Loucy (cell line): ENCODE measurements around the gene PTPRZ1.

Experiments used
- H2AFZ ChIP-seq: fragments of 200-600 bp; sonication (generic); 2 replicates; pipeline ENCODE4 v1.6.0; 2016; ENCODE audit warnings: antibody characterized with exemption, mild to moderate bottlenecking, low read length, moderate library complexity
- H3F3A ChIP-seq: fragments of 200-600 bp; 2 replicates; pipeline ENCODE4 v1.6.0; 2016; ENCODE audit warnings: antibody characterized with exemption, low read depth, mild to moderate bottlenecking
- H3K27me3 ChIP-seq: fragments of 200-600 bp; sonication (generic); 2 replicates; pipeline ENCODE4 v1.6.1; 2014; ENCODE audit warnings: low read length, mild to moderate bottlenecking; ENCODE audit not compliant: insufficient read depth, poor library complexity, severe bottlenecking
- H3K36me3 ChIP-seq: fragments of 200-600 bp; sonication (generic); 2 replicates; pipeline ENCODE4 v1.6.1; 2016; ENCODE audit warnings: low read length; ENCODE audit not compliant: insufficient read depth
- H3K4me1 ChIP-seq: fragments of 200-600 bp; sonication (generic); 2 replicates; pipeline ENCODE4 v1.5.1; 2014; ENCODE audit warnings: low read length, mild to moderate bottlenecking; ENCODE audit not compliant: insufficient read depth, poor library complexity, severe bottlenecking
- H3K4me2 ChIP-seq: fragments of 200-600 bp; sonication (generic); 2 replicates; pipeline ENCODE4 v1.6.0; 2014; ENCODE audit warnings: antibody characterized with exemption, low read length, low read depth, mild to moderate bottlenecking; ENCODE audit not compliant: poor library complexity, severe bottlenecking
- H3K4me3 ChIP-seq: fragments of 200-600 bp; sonication (generic); 2 replicates; pipeline ENCODE4 v1.5.1; 2014; ENCODE audit warnings: low read length, mild to moderate bottlenecking, mixed read lengths; ENCODE audit not compliant: poor library complexity, severe bottlenecking
- H3K79me2 ChIP-seq: fragments of 200-600 bp; sonication (generic); 2 replicates; pipeline ENCODE4 v1.6.1; 2014; ENCODE audit warnings: low read length; ENCODE audit not compliant: insufficient read depth
- H3K9ac ChIP-seq: fragments of 200-600 bp; sonication (generic); 2 replicates; pipeline ENCODE4 v1.6.0; 2014; ENCODE audit warnings: mild to moderate bottlenecking, low read depth, low read length, moderate library complexity; ENCODE audit not compliant: poor library complexity, severe bottlenecking
- H3K9me2 ChIP-seq: fragments of 200-600 bp; sonication (generic); replicated peaks from 2 replicates; pipeline ENCODE4 v1.6.1; 2016; ENCODE audit warnings: low read depth, low read length, mixed read lengths
- H3K9me3 ChIP-seq: fragments of 200-600 bp; sonication (generic); 2 replicates; pipeline ENCODE4 v1.6.1; 2014; ENCODE audit warnings: mild to moderate bottlenecking, antibody characterized with exemption, low read length, low read depth; ENCODE audit not compliant: insufficient read depth
- H4K20me1 ChIP-seq: fragments of 200-600 bp; sonication (generic); 2 replicates; pipeline ENCODE4 v1.6.0; 2014; ENCODE audit warnings: antibody characterized with exemption, low read length, mild to moderate bottlenecking; ENCODE audit not compliant: insufficient read depth, poor library complexity, severe bottlenecking
- CTCF ChIP-seq: fragments of 200-600 bp; sonication (generic); conservative IDR thresholded peaks from 2 replicates; pipeline ENCODE4 v1.5.1; 2014; ENCODE audit warnings: mild to moderate bottlenecking, antibody characterized with exemption, low read length
- EZH2phosphoT487 ChIP-seq: fragments of 200-600 bp; IDR thresholded peaks from 2 replicates; pipeline ENCODE4 v1.6.1; 2018; ENCODE audit warnings: antibody characterized with exemption, mild to moderate bottlenecking, moderate library complexity, borderline replicate concordance

Gene PTPRZ1

GRCh38 chr7:121904120-121904519, 31.2 kb downstream of the PTPRZ1 start:
- Histone ChIP-seq H3K4me2 (no peak overlapping the region), H3K9me2 (no peaks in the 10 kb centered on the region), H3K79me2 (no peaks in the 10 kb centered on the region), H3K9ac (no peak overlapping the region), H2AFZ (no peak overlapping the region), H4K20me1 (no peaks in the 10 kb centered on the region), H3K9me3 (no peaks in the 10 kb centered on the region), H3K27me3 (no peaks in the 10 kb centered on the region), H3F3A (no peaks in the 10 kb centered on the region), H3K36me3 (no peaks in the 10 kb centered on the region), H3K4me1 (no peaks in the 10 kb centered on the region), H3K4me3 (no peak overlapping the region)
- TF ChIP-seq EZH2phosphoT487 = no peak
- no peak for TF ChIP-seq CTCF

GRCh38 chr7:121908042-121908441, 35.1 kb downstream of the PTPRZ1 start:
- H2AFZ ChIP-seq = no peak overlapping the region
- no peaks in the 10 kb centered on the region for H3K9me3 ChIP-seq
- no peak for TF ChIP-seq EZH2phosphoT487
- TF ChIP-seq CTCF = no peak
- H3K36me3 ChIP-seq = no peaks in the 10 kb centered on the region
- H4K20me1 ChIP-seq = no peaks in the 10 kb centered on the region
- H3K4me1 ChIP-seq = no peaks in the 10 kb centered on the region
- no peaks in the 10 kb centered on the region for H3K27me3 ChIP-seq
- H3F3A ChIP-seq = no peaks in the 10 kb centered on the region
- H3K4me2 ChIP-seq = no peak overlapping the region
- H3K9me2 ChIP-seq = no peaks in the 10 kb centered on the region
- H3K79me2 ChIP-seq = no peaks in the 10 kb centered on the region
- no peak overlapping the region for H3K4me3 ChIP-seq
- H3K9ac ChIP-seq = no peak overlapping the region

GRCh38 chr7:121909716-121910345, 36.9 kb downstream of the PTPRZ1 start:
- no peaks in the 10 kb centered on the region for H3K9me3 ChIP-seq
- H3K36me3 ChIP-seq = no peaks in the 10 kb centered on the region
- no peaks in the 10 kb centered on the region for H3K79me2 ChIP-seq
- no peaks in the 10 kb centered on the region for H3K4me1 ChIP-seq
- no peak overlapping the region for H2AFZ ChIP-seq
- H3K9ac ChIP-seq = no peak overlapping the region
- H3K4me2 ChIP-seq = no peak overlapping the region
- no peaks in the 10 kb centered on the region for H4K20me1 ChIP-seq
- TF ChIP-seq EZH2phosphoT487 (no peak), CTCF (no peak)
- no peak overlapping the region for H3K4me3 ChIP-seq
- no peaks in the 10 kb centered on the region for H3K9me2 ChIP-seq
- no peaks in the 10 kb centered on the region for H3F3A ChIP-seq
- no peaks in the 10 kb centered on the region for H3K27me3 ChIP-seq
